Kidney (tissue), 14 donors: ENCODE results near the gene AADAC. TPM values are rescaled to one million over a fixed set of nuclear protein-coding genes. Genes with fewer than 3 reads are reported as not detected.

Experiments used
- DNase-seq, 5 donors: peaks; one replicate each; pipeline ENCODE4 v3.0.0-alpha.2; 2013 to 2020
- FAIRE-seq: peaks from 2 replicates; lab custom pipeline; 2012; peaks lifted over from hg19 to GRCh38; lab: Jason Lieb, UNC
- H3K27ac ChIP-seq, 2 donors: one replicate each; pipeline ENCODE4 v1.7.0; 2013; ENCODE audit warnings: low read depth in 2 of 2, low read length in 2 of 2, inconsistent platforms in 1 of 2
- H3K27me3 ChIP-seq: one replicate; pipeline ENCODE4 v1.7.1; 2013; ENCODE audit warnings: low read length, inconsistent platforms; ENCODE audit not compliant: control insufficient read depth, insufficient read depth
- H3K36me3 ChIP-seq, 3 donors: one replicate each; pipeline versions ENCODE4 v1.7.0 to v1.7.1; 2013; ENCODE audit warnings: low read length in 3 of 3, control low read depth in 1 of 3, inconsistent platforms in 1 of 3; ENCODE audit not compliant: insufficient read depth in 3 of 3, control insufficient read depth in 2 of 3
- H3K4me1 ChIP-seq, 3 donors: one replicate each; pipeline versions ENCODE4 v1.7.0 to v1.7.1; 2013; ENCODE audit warnings: low read length in 3 of 3, inconsistent platforms in 1 of 3, low read depth in 1 of 3; ENCODE audit not compliant: control insufficient read depth in 2 of 3, insufficient read depth in 2 of 3
- H3K4me3 ChIP-seq, 3 donors: one replicate each; pipeline versions ENCODE4 v1.7.0 to v1.8.1; 2013; ENCODE audit warnings: low read length in 3 of 3, control low read depth in 1 of 3, inconsistent platforms in 1 of 3
- H3K9ac ChIP-seq, 3 donors: one replicate each; pipeline versions ENCODE4 v1.7.0 to v1.7.1; 2013; ENCODE audit warnings: low read length in 3 of 3, control low read depth in 1 of 3, inconsistent platforms in 1 of 3
- H3K9me3 ChIP-seq, 3 donors: one replicate each; pipeline versions ENCODE4 v1.7.0 to v1.7.1; 2013; ENCODE audit warnings: low read length in 3 of 3, control low read depth in 1 of 3, inconsistent platforms in 1 of 3; ENCODE audit not compliant: control insufficient read depth in 2 of 3, insufficient read depth in 1 of 3
- CTCF ChIP-seq: IDR thresholded peaks from 3 replicates; pipeline ENCODE4 v1.5.1; 2012; ENCODE audit warnings: mild to moderate bottlenecking, moderate library complexity, borderline replicate concordance; ENCODE audit not compliant: insufficient read depth; ENCODE audit errors: extremely low read depth
- intact Hi-C: fragments of 100-400 bp; cut with DNase I; formaldehyde crosslinking; loops from one replicate; pipeline ENCODE4 v1.11.1; 2022
- polyA plus RNA-seq: library from polyadenylated mRNA; stranded (reverse); fragments of 350-450 nt; fragmentation: Illumina TruSeq; extraction: RNeasy Lipid Tissue Mini Kit (QIAGEN cat#74804); gene quantifications from one replicate; pipeline ENCODE4 v1.2.3, GENCODE V29; 2014; ENCODE audit warnings: low read depth, low replicate concordance; ENCODE audit not compliant: insufficient read depth
- total RNA-seq: library from RNA; stranded (reverse); fragmentation: NEBNext Ultra II Directional; extraction: Animal tissue kit (Norgen Biotek cat#: 25700); gene quantifications from one replicate; pipeline ENCODE4 v1.2.1, GENCODE V29; 2021
- donor health status: control.
- donor health status: control.
- donor health status: control.
- donor health status: control.
- donor health status: control.
- donor health status: DM: yes; HTN: yes; CAD: no.
- donor health status: Normal renal cell carcinoma (clear cell type).

The AADAC gene
- total and polyA plus RNA-seq, 2 donors from 2014 or later: not detected

GRCh38 chr3:151856641-151857040, 42.7 kb downstream of the AADAC start:
- Histone ChIP-seq H3K4me3 (no peak overlapping the region), H3K27ac (no peak overlapping the region), H3K36me3 (no peaks in the 10 kb centered on the region), H3K27me3 (no peaks in the 10 kb centered on the region), H3K9me3 (no peaks in the 10 kb centered on the region), H3K4me1 (peaks cover 0 to 8% (median 3%) of the 10 kb centered on the region in 3 donors), H3K9ac (no peak overlapping the region)
- FAIRE-seq (no peak), DNase-seq (no peak)
- intact Hi-C loops: no loop called here
- no peak for TF ChIP-seq CTCF

- Histone ChIP-seq H3K4me1 (peaks cover 0 to 8% (median 3%) of the 10 kb centered on the region in 3 donors), H3K9ac (no peak overlapping the region), H3K36me3 (no peaks in the 10 kb centered on the region), H3K27ac (peak overlapping the region; percentile 35 to 52), H3K4me3 (no peak overlapping the region), H3K27me3 (no peaks in the 10 kb centered on the region), H3K9me3 (no peaks in the 10 kb centered on the region)
- intact Hi-C loops: no loop called here
- TF ChIP-seq CTCF: no peak
- FAIRE-seq: peak; percentile 88
- DNase-seq: no peak
Measured at GRCh38 chr3:151859233-151859673, 45.3 kb downstream of the AADAC start.

GRCh38 chr3:151859905-151860304, 46.0 kb downstream of the AADAC start:
- no peaks in the 10 kb centered on the region for H3K36me3 ChIP-seq
- peak overlapping the region; percentile 26 to 28 for H3K27ac ChIP-seq
- TF ChIP-seq CTCF: no peak
- DNase-seq (peak in 1 of 5 donors; percentile 37), FAIRE-seq (peak; percentile 25)
- H3K27me3 ChIP-seq: no peaks in the 10 kb centered on the region
- no peak overlapping the region for H3K9ac ChIP-seq
- no peak overlapping the region for H3K4me3 ChIP-seq
- intact Hi-C loops: no loop called here
- no peaks in the 10 kb centered on the region for H3K9me3 ChIP-seq
- H3K4me1 ChIP-seq: peaks cover 0 to 8% (median 3%) of the 10 kb centered on the region in 3 donors

GRCh38 chr3:151863611-151864010, 49.7 kb downstream of the AADAC start:
- H3K27me3 ChIP-seq: no peaks in the 10 kb centered on the region
- no peak for TF ChIP-seq CTCF
- DNase-seq (no peak), FAIRE-seq (no peak)
- H3K27ac ChIP-seq: no peak overlapping the region
- no peak overlapping the region for H3K4me3 ChIP-seq
- peaks cover 0 to 8% (median 3%) of the 10 kb centered on the region in 3 donors for H3K4me1 ChIP-seq
- H3K9me3 ChIP-seq: no peaks in the 10 kb centered on the region
- intact Hi-C loops: no loop called here
- no peak overlapping the region for H3K9ac ChIP-seq
- H3K36me3 ChIP-seq: no peaks in the 10 kb centered on the region
